NCI-H1930 (cell line): ENCODE results near the gene BAIAP2L1.
"Not testable (repeated sequence)": the region's sequence is repeated elsewhere in the genome, so short reads cannot be mapped to it uniquely, and the experiment has no call there.

ENCODE experiments used
- DNase-seq, 2 experiments: peaks; one replicate each; lab custom pipeline; 2025; lab: John Stamatoyannopoulos, UW

Gene BAIAP2L1

GRCh38 chr7:98400542-98401340 lies at the start of gene BAIAP2L1:
BAIAP2L1 (minus strand) TSS chr7:98401090; CDS start chr7:98400852, 238 bp downstream.
- DNase-seq = peak; percentile 90 to 95

GRCh38 chr7:98448766-98449165 lies 47.9 kb upstream of the BAIAP2L1 start:
- no peak for DNase-seq

- not testable (repeated sequence) for DNase-seq
Measured at GRCh38 chr7:98440992-98441391, 40.1 kb upstream of the BAIAP2L1 start.

- no peak for DNase-seq
Measured at GRCh38 chr7:98439484-98439883, 38.6 kb upstream of the BAIAP2L1 start.

- DNase-seq = no peak
Measured at GRCh38 chr7:98434087-98434486, 33.2 kb upstream of the BAIAP2L1 start.

- no peak for DNase-seq
Measured at GRCh38 chr7:98429799-98430198, 28.9 kb upstream of the BAIAP2L1 start.

- DNase-seq = no peak
Measured at GRCh38 chr7:98423043-98423442, 22.2 kb upstream of the BAIAP2L1 start.

GRCh38 chr7:98420966-98421612 lies 20.2 kb upstream of the BAIAP2L1 start:
- peak; percentile 81 to 90 for DNase-seq

- not testable (repeated sequence) for DNase-seq
Measured at GRCh38 chr7:98419988-98420387, 19.1 kb upstream of the BAIAP2L1 start.

GRCh38 chr7:98419316-98419691 lies 18.4 kb upstream of the BAIAP2L1 start:
- DNase-seq = not testable (repeated sequence)

- DNase-seq = no peak
Measured at GRCh38 chr7:98418636-98419315, 17.9 kb upstream of the BAIAP2L1 start.

- DNase-seq = no peak
Measured at GRCh38 chr7:98418271-98418635, 17.4 kb upstream of the BAIAP2L1 start.

- DNase-seq = not testable (repeated sequence)
Measured at GRCh38 chr7:98417604-98418270, 16.8 kb upstream of the BAIAP2L1 start.

GRCh38 chr7:98414205-98414900 lies 13.5 kb upstream of the BAIAP2L1 start:
- DNase-seq = no peak

GRCh38 chr7:98413655-98414054 lies 12.8 kb upstream of the BAIAP2L1 start:
- DNase-seq = not testable (repeated sequence)

- DNase-seq = no peak
Measured at GRCh38 chr7:98409843-98410242, 9.0 kb upstream of the BAIAP2L1 start.

- not testable (repeated sequence) for DNase-seq
Measured at GRCh38 chr7:98408146-98408545, 7.3 kb upstream of the BAIAP2L1 start.

GRCh38 chr7:98406827-98407226 lies 5.9 kb upstream of the BAIAP2L1 start:
- no peak for DNase-seq

- DNase-seq = no peak
Measured at GRCh38 chr7:98404840-98405239, 4.0 kb upstream of the BAIAP2L1 start.

GRCh38 chr7:98399890-98400541 lies 874 bp downstream of the BAIAP2L1 start:
- DNase-seq = no peak

- DNase-seq = no peak
Measured at GRCh38 chr7:98399462-98399861, 1.4 kb downstream of the BAIAP2L1 start.
